CD4-positive, alpha-beta T cell treated with Interleukin-21 for 1 hour (primary cell): Measurements from ENCODE around the gene POU2F3.

Source experiments
- DNase-seq: peaks from one replicate; pipeline ENCODE4 v3.0.0-alpha.2; 2020

Gene POU2F3

GRCh38 chr11:120210626-120211521 lies 29.1 kb upstream of the POU2F3 start, which contains the start of gene OAF:
Gene OAF (plus strand): TSS chr11:120211032. CDS start chr11:120211280, 248 bp downstream.
- peak; percentile 66 for DNase-seq

GRCh38 chr11:120211522-120212258 lies 28.2 kb upstream of the POU2F3 start:
- no peak for DNase-seq

GRCh38 chr11:120212259-120212878 lies 27.6 kb upstream of the POU2F3 start:
- DNase-seq: no peak

GRCh38 chr11:120212926-120213325 lies 27.0 kb upstream of the POU2F3 start:
- no peak for DNase-seq

GRCh38 chr11:120214581-120214980 lies 25.4 kb upstream of the POU2F3 start:
- DNase-seq: no peak

GRCh38 chr11:120215634-120216033 lies 24.3 kb upstream of the POU2F3 start:
- no peak for DNase-seq

- no peak for DNase-seq
These were observed 23.4 kb upstream of the POU2F3 start for GRCh38 chr11:120216426-120217102.

GRCh38 chr11:120217526-120217925 lies 22.4 kb upstream of the POU2F3 start:
- no peak for DNase-seq

- no peak for DNase-seq
These were observed 21.8 kb upstream of the POU2F3 start for GRCh38 chr11:120217941-120218694.

- no peak for DNase-seq
These were observed 21.3 kb upstream of the POU2F3 start for GRCh38 chr11:120218695-120219033.

- no peak for DNase-seq
These were observed 20.6 kb upstream of the POU2F3 start for GRCh38 chr11:120219232-120219937.

- no peak for DNase-seq
These were observed 19.8 kb upstream of the POU2F3 start for GRCh38 chr11:120219938-120220746.

GRCh38 chr11:120220747-120221037 lies 19.2 kb upstream of the POU2F3 start:
- DNase-seq: no peak

- no peak for DNase-seq
These were observed 18.7 kb upstream of the POU2F3 start for GRCh38 chr11:120221115-120221752.

GRCh38 chr11:120222916-120223315 lies 17.0 kb upstream of the POU2F3 start:
- no peak for DNase-seq

- DNase-seq: no peak
These were observed 16.1 kb upstream of the POU2F3 start for GRCh38 chr11:120223793-120224192.

- DNase-seq: no peak
These were observed 15.6 kb upstream of the POU2F3 start for GRCh38 chr11:120224361-120224760.

GRCh38 chr11:120224972-120225909 lies 14.7 kb upstream of the POU2F3 start:
- peak; percentile 7 for DNase-seq

GRCh38 chr11:120226242-120226641 lies 13.7 kb upstream of the POU2F3 start:
- no peak for DNase-seq
